Tibial nerve (tissue), 4 donors: ENCODE results near the gene CNOT10. TPM values are rescaled to one million over a fixed set of nuclear protein-coding genes. Genes with fewer than 3 reads are reported as not detected.
A peak's percentile ranks its signal among the peaks of the same experiment; 100 is the strongest.
"Not testable (repeated sequence)": the region's sequence is repeated elsewhere in the genome, so short reads cannot be mapped to it uniquely, and the experiment has no call there.

Source experiments
- DNase-seq, 2 donors: peaks; one replicate each; pipeline ENCODE4 v3.0.0-alpha.2; 2019; ENCODE audit warnings: low spot score in 2 of 2
- H3K27ac ChIP-seq, 4 donors: fragments of 200-600 bp; sonication (generic) in 3 of 4; one replicate each; pipeline ENCODE4 v1.5.1; 2017 to 2019; ENCODE audit warnings: mild to moderate bottlenecking in 1 of 4
- H3K27me3 ChIP-seq, 2 donors: fragments of 200-600 bp; sonication (generic) in 1 of 2; one replicate each; pipeline versions ENCODE4 v1.5.1 to v1.6.0; 2017 to 2019
- H3K36me3 ChIP-seq, 3 donors: fragments of 200-600 bp; sonication (generic); one replicate each; pipeline ENCODE4 v1.5.1; 2018 to 2019
- H3K4me1 ChIP-seq, 4 donors: fragments of 200-600 bp; sonication (generic) in 3 of 4; one replicate each; pipeline ENCODE4 v1.5.1; 2017 to 2019
- H3K4me3 ChIP-seq, 4 donors: fragments of 200-600 bp; sonication (generic) in 3 of 4; one replicate each; pipeline ENCODE4 v1.5.1; 2017 to 2019; ENCODE audit warnings: mild to moderate bottlenecking in 1 of 4, moderate library complexity in 1 of 4
- H3K9me3 ChIP-seq, 4 donors: fragments of 200-600 bp; sonication (generic) in 3 of 4; one replicate each; pipeline ENCODE4 v1.5.1; 2017 to 2019
- EP300 ChIP-seq, 2 donors: sonication (generic); formaldehyde crosslinking; IDR thresholded peaks; one replicate each; pipeline ENCODE4 v1.6.1; 2017; ENCODE audit warnings: antibody characterized with exemption in 2 of 2, mild to moderate bottlenecking in 1 of 2
- POLR2A ChIP-seq, 2 donors: fragments of 450-650 bp; IDR thresholded peaks; one replicate each; pipeline ENCODE4 v1.6.1; 2017; ENCODE audit warnings: antibody characterized with exemption in 2 of 2, mild to moderate bottlenecking in 2 of 2, moderate library complexity in 2 of 2
- WGBS, 2 donors: methylation state at CpG; one replicate each; pipeline ENCODE4 v1.1.5; 2018; 5-methylcytosine and 5-hydroxymethylcytosine counted together
- total RNA-seq, 4 donors: library from RNA; depleted of rRNA; stranded (reverse); fragments of >200 nt; gene quantifications; one replicate each; pipeline ENCODE4 v1.1.0, GENCODE V29; 2016
- TF ChIP-seq, protein P1 (sequence below), 5 experiments: fragments of 200-600 bp in 3 of 5; fragments of 450-650 bp in 2 of 5; sonication (generic) in 3 of 5; IDR thresholded peaks; one replicate each; pipeline ENCODE4 v1.5.1; 2016 to 2019; ENCODE audit warnings: antibody characterized with exemption in 5 of 5, mild to moderate bottlenecking in 3 of 5, moderate library complexity in 2 of 5

Gene CNOT10
- total RNA-seq, 4 donors from 2014 or later = 19.4 to 27.9 (median 22.0) TPM

DNA sequence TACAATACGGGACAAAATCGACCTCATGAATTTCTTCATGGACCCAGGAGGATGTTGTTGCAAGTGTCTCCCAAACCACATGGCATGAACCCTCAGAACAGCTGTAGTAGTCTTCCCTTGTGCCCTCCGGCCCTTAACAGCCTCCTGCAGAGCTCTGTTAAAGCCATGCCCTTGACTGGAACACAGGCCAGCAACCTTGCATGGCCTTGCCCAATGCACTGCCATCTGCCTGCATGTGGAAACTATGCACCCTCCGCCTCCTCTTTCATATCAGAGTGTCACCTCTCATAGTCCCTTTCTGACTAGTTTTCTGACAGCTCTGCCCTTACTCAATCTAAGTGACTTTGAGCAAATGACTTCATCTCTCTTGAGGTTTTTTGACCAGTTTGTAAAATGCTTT, 93.4 kb downstream of the CNOT10 start:
- TF ChIP-seq, protein P1, sequence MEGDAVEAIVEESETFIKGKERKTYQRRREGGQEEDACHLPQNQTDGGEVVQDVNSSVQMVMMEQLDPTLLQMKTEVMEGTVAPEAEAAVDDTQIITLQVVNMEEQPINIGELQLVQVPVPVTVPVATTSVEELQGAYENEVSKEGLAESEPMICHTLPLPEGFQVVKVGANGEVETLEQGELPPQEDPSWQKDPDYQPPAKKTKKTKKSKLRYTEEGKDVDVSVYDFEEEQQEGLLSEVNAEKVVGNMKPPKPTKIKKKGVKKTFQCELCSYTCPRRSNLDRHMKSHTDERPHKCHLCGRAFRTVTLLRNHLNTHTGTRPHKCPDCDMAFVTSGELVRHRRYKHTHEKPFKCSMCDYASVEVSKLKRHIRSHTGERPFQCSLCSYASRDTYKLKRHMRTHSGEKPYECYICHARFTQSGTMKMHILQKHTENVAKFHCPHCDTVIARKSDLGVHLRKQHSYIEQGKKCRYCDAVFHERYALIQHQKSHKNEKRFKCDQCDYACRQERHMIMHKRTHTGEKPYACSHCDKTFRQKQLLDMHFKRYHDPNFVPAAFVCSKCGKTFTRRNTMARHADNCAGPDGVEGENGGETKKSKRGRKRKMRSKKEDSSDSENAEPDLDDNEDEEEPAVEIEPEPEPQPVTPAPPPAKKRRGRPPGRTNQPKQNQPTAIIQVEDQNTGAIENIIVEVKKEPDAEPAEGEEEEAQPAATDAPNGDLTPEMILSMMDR (IDR thresholded peaks at IDR 0.05) = no peak

DNA sequence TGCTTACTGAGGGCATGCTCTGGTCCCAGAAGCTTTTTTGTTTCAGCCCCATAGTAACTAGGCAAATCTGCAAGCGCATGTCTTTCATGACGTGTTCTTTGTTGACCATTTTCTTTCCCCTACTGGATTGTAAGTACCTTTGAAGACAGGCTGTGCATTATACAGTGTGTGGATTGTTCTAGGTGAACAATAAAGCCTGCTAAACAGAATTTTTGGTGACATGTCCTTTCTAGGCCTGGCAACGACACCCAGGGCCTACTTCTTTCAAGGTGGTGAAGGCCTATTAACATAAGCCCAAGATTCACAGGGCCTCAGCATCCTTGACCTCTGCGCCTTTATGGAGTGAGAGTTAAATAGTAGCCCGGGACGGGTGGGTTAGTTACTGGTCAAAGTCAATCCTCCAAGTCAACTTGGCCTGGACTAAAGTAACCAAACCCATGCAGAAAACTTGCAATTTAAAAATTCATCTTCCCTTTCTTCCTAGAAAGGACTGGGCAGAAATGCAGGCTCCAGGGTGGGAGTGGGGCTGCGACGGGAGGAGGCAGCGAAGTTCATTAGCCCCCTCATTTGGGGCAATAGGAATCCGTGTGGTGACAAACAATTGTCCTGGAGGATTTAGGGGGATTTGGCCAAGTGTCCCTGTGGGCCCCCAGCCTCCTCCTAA, 95.2 kb downstream of the CNOT10 start:
- peak overlapping the region in 1 of 4 donors; percentile 71 for H3K27ac ChIP-seq
- H3K4me3 ChIP-seq = peak overlapping the region; percentile 40 to 61 (median 46)
- TF ChIP-seq EP300 (IDR thresholded peaks at IDR 0.05) (no peak), POLR2A (IDR thresholded peaks at IDR 0.05) (no peak)
- TF ChIP-seq, protein P1 (IDR thresholded peaks at IDR 0.05) = no peak
- H3K27me3 ChIP-seq = no peaks in the 10 kb centered on the region
- H3K9me3 ChIP-seq = no peaks in the 10 kb centered on the region
- H3K36me3 ChIP-seq = peaks cover 0 to 15% (median 0%) of the 10 kb centered on the region in 3 donors
- no peak for DNase-seq
- H3K4me1 ChIP-seq = peaks cover 0 to 9% (median 0%) of the 10 kb centered on the region in 4 donors
- 74 to 86% methylated on average over 10 of the region's 10 CpGs for WGBS, 2 donors

More for the DNA sequence above, 93.4 kb downstream of the CNOT10 start:
- no peak for DNase-seq
- Histone ChIP-seq H3K4me1 (peaks cover 0 to 9% (median 0%) of the 10 kb centered on the region in 4 donors), H3K27ac (no peak overlapping the region), H3K9me3 (no peaks in the 10 kb centered on the region), H3K4me3 (no peak overlapping the region), H3K36me3 (peaks cover 0 to 33% (median 3%) of the 10 kb centered on the region in 3 donors), H3K27me3 (no peaks in the 10 kb centered on the region)
- 85 to 94% methylated on average over 4 of the region's 4 CpGs for WGBS, 2 donors

DNA sequence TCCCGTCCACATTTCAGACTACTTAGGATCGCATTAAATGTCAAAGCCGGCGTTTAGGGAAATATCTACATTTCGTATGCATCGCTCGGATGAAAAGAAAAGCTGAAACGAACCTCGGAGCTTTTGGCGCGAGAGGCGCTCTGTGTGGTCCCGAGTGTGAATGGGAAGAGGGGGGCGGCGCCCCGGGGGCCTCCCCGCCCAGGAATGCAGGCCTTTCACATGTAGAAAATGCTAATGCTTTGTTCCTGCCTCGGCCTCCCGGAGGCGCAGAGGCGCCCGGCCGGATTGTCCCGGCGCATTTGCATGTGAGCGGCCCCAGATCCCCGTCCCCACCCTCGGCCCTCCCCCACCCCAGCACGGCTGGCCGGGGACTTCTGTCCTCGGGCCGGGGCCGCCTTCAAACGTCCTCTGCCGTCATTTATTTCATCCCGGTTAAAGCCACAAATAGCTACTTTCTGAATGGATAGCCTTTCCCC, 95.8 kb downstream of the CNOT10 start:
- Histone ChIP-seq H3K4me1 (peaks cover 0 to 9% (median 0%) of the 10 kb centered on the region in 4 donors), H3K27me3 (no peaks in the 10 kb centered on the region), H3K9me3 (no peaks in the 10 kb centered on the region), H3K36me3 (peaks cover 0 to 9% (median 0%) of the 10 kb centered on the region in 3 donors), H3K27ac (peak overlapping the region in 1 of 4 donors; percentile 71), H3K4me3 (peak overlapping the region; percentile 40 to 61 (median 46))
- DNase-seq = peak in 1 of 2 donors; percentile 6
- WGBS, 2 donors = 3 to 9% methylated on average over 31 to 35 of the region's 36 CpGs
- TF ChIP-seq, protein P1 (IDR thresholded peaks at IDR 0.05) = no peak
- no peak for TF ChIP-seq POLR2A (IDR thresholded peaks at IDR 0.05)
- TF ChIP-seq EP300 (IDR thresholded peaks at IDR 0.05) = no peak

DNA sequence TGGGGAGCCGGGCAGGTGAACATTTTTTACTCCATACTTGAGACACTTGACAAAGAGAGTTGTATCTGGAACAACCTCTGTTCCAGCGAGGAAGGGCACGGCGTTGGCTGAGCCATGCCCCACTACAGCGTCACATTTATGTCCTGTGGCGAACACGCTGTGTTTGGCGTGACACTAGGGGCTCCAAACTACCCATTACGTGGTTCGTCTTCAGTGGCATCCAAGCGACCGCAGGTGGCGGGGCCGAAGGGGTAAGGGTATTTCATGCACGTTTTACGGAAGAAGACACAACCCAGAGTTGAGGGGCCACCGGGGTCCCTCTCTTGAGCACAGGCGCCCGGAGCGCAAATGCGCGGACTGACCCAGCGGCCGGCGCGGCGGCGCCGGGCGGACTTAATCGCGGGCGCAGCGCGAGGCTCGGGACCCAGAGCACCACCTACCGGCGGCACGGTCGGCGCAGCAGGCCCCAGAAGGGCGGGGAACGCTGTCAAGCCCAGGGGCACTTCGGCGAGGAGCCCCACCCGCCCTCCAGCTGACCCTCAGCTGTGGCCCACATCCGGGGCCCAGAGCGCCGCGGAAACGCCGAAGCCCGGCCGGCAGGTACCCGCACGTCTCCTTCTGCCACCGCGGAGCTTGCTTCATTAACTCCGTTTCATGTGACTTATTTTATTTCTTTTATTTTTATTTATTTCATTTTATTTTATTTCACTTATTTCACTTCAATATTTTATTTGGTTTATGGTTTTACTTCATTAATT, 96.4 kb downstream of the CNOT10 start:
- DNase-seq = peak; percentile 41 to 54
- WGBS, 2 donors = 2 to 6% methylated on average over 22 to 52 of the region's 59 CpGs
- H3K27ac ChIP-seq = peak overlapping the region in 1 of 4 donors; percentile 71
- peak overlapping the region; percentile 40 to 61 (median 46) for H3K4me3 ChIP-seq
- no peak for TF ChIP-seq POLR2A (IDR thresholded peaks at IDR 0.05)
- TF ChIP-seq, protein P1 (IDR thresholded peaks at IDR 0.05) = peak; percentile 64 to 93 (median 79)
- H3K9me3 ChIP-seq = no peaks in the 10 kb centered on the region
- H3K36me3 ChIP-seq = peaks cover 0 to 6% (median 0%) of the 10 kb centered on the region in 3 donors
- H3K27me3 ChIP-seq = no peaks in the 10 kb centered on the region
- peaks cover 0 to 9% (median 0%) of the 10 kb centered on the region in 4 donors for H3K4me1 ChIP-seq

DNA sequence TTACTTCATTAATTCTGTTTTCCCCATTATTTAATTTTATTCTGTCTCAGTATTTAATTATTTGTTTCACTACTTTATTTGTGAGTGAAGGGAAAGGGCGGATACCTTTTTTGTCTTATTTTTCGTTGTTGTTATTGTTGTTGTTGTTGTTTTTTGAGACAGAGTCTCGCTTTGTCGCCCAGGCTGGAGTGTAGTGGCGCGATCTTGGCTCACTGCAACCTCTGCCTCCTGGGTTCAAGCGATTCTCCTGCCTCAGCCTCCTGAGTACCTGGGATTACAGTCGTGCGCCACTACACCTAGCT, 96.9 kb downstream of the CNOT10 start:
- not testable (repeated sequence) for H3K36me3 ChIP-seq, H3K4me1 ChIP-seq, DNase-seq, H3K9me3 ChIP-seq, H3K27ac ChIP-seq, H3K27me3 ChIP-seq
- 89 to 93% methylated on average over 9 of the region's 9 CpGs for WGBS, 2 donors
- H3K4me3 ChIP-seq = peak overlapping the region in 2 of 4 donors; percentile 51 to 61
